ENCODE results near the gene NLGN1. TPM values are rescaled to one million over a fixed set of nuclear protein-coding genes. Genes with fewer than 3 reads are reported as not detected.
A peak's percentile ranks its signal among the peaks of the same experiment; 100 is the strongest.

Gene NLGN1
- total and polyA plus RNA-seq, 12 donors = 0.13 to 3.7 (median 0.84) TPM

- 27 to 67% (median 53%) methylated on average over 1 of the region's 1 CpG for WGBS, 4 donors
- H3K27me3 ChIP-seq = no peaks in the 10 kb centered on the region
- no peaks in the 10 kb centered on the region for H3K4me1 ChIP-seq (replicated peaks in 1 of 2)
- intact Hi-C loops (cut with DNase I) = no loop called here
- DNase-seq = no peak
- no peak for TF ChIP-seq POLR2A (IDR thresholded peaks at IDR 0.05)
- peak in 1 of 6 experiments; percentile 7 for TF ChIP-seq CTCF (IDR thresholded peaks at IDR 0.05)
- no peak overlapping the region for H3K27ac ChIP-seq
- no peaks in the 10 kb centered on the region for H3K9me3 ChIP-seq (replicated peaks in 1 of 3)
- H3K4me3 ChIP-seq = no peak overlapping the region
- H3K36me3 ChIP-seq (replicated peaks in 1 of 2) = no peaks in the 10 kb centered on the region
These were observed 595.8 kb downstream of the NLGN1 start for GRCh38 chr3:173993299-173993698.

- no peaks in the 10 kb centered on the region for H3K9me3 ChIP-seq (replicated peaks in 1 of 3)
- no peaks in the 10 kb centered on the region for H3K4me1 ChIP-seq (replicated peaks in 1 of 2)
- WGBS, 4 donors = 67 to 84% (median 80%) methylated on average over 1 of the region's 1 CpG
- intact Hi-C loops (cut with DNase I) = no loop called here
- H3K27me3 ChIP-seq = no peaks in the 10 kb centered on the region
- DNase-seq = no peak
- H3K27ac ChIP-seq = no peak overlapping the region
- H3K36me3 ChIP-seq (replicated peaks in 1 of 2) = no peaks in the 10 kb centered on the region
- TF ChIP-seq POLR2A (IDR thresholded peaks at IDR 0.05) = no peak
- no peak for TF ChIP-seq CTCF (IDR thresholded peaks at IDR 0.05)
- H3K4me3 ChIP-seq = no peak overlapping the region
These were observed 603.1 kb downstream of the NLGN1 start for GRCh38 chr3:174000675-174001074.

DNA sequence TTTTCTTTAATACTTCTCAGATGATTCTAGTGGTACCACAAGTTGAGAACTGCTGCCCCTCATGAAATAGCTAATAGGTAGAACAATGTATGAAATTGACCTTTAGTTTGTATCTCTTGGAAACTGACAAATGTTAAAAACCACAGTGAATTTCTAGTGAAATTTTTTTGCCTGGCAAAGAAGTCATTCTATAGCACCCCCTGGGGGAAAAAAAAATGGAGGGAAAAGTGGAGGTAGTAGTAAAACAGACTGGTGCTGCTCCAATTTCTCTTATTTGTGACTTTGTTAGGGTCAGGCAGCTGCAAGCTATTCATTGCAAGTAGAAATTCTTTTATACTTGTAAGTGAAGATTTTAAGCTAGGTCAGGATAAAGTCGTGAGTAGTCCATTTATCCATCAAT lies 605.0 kb downstream of the NLGN1 start:
- DNase-seq = no peak
- 23 to 41% (median 36%) methylated on average over 1 of the region's 1 CpG for WGBS, 4 donors
- Histone ChIP-seq H3K9me3 (replicated peaks in 1 of 3) (no peaks in the 10 kb centered on the region), H3K27me3 (no peaks in the 10 kb centered on the region), H3K4me3 (no peak overlapping the region), H3K4me1 (replicated peaks in 1 of 2) (no peaks in the 10 kb centered on the region), H3K36me3 (replicated peaks in 1 of 2) (no peaks in the 10 kb centered on the region), H3K27ac (no peak overlapping the region)
- intact Hi-C loops (cut with DNase I) = no loop called here
- no peak for TF ChIP-seq CTCF (IDR thresholded peaks at IDR 0.05)
- TF ChIP-seq POLR2A (IDR thresholded peaks at IDR 0.05) = no peak

- no peak overlapping the region for H3K4me3 ChIP-seq
- H3K27me3 ChIP-seq = no peaks in the 10 kb centered on the region
- H3K4me1 ChIP-seq (replicated peaks in 1 of 2) = no peaks in the 10 kb centered on the region
- TF ChIP-seq POLR2A (IDR thresholded peaks at IDR 0.05) = no peak
- no peak for TF ChIP-seq CTCF (IDR thresholded peaks at IDR 0.05)
- H3K36me3 ChIP-seq (replicated peaks in 1 of 2) = no peaks in the 10 kb centered on the region
- no peak for DNase-seq
- 65 to 86% (median 71%) methylated on average over 1 of the region's 1 CpG for WGBS, 4 donors
- intact Hi-C loops (cut with DNase I) = no loop called here
- H3K27ac ChIP-seq = no peak overlapping the region
- no peaks in the 10 kb centered on the region for H3K9me3 ChIP-seq (replicated peaks in 1 of 3)
These were observed 613.4 kb downstream of the NLGN1 start for GRCh38 chr3:174010907-174011306.
